HG02588 (cell line): Measurements from ENCODE around the gene NCBP2L.
"Not testable (repeated sequence)": the region's sequence is repeated elsewhere in the genome, so short reads cannot be mapped to it uniquely, and the experiment has no call there.

Experiments
- ATAC-seq: cut with Tn5 transposase; IDR thresholded peaks from one replicate; pipeline ENCODE4 v1.9.1; 2021; ENCODE audit warnings: mild to moderate bottlenecking, moderate library complexity; ENCODE audit not compliant: unreplicated experiment

Gene NCBP2L

DNA sequence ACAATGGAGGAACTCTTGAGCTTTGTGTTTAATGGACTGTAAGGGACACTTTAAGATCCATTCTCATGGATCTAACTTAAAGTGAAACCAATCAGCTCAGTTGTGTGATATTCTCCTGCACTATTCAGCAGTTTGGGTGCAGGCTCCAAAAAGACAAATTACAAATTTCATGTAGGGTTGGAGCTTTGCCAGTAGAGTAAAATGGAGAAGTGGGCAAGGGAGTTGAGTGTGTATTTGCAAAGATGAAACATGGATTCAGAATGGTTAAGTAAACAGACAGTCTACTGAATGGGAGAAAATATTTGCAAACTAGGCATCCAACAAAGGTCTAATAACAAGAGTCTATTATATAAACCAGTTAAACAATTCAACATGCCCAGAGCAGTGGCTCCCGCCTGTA is 26.9 kb downstream of the NCBP2L start:
- no peak for ATAC-seq

GRCh38 chrX:107805179-107805578 is 27.6 kb downstream of the NCBP2L start:
- ATAC-seq, result no peak

DNA sequence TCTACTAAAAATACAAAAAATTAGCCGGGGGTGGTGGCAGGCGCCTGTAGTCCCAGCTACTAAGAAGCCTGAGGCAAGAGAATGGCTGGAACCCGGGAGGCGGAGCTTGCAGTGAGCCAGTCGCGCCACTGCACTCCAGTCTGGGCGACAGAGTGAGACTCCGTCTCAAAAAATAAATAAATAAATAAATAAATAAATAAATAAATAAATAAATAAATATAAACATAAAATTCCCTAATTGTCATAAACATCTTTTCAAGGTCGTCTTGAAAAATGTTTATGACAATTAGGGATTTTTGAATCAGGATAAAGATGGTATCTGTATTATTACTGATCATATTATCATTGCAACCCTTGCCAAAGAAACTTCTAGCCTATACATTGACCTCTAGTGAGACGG is 32.5 kb downstream of the NCBP2L start:
- ATAC-seq, result not testable (repeated sequence)

GRCh38 chrX:107818900-107819521 is 41.5 kb downstream of the NCBP2L start:
- ATAC-seq, result no peak

DNA sequence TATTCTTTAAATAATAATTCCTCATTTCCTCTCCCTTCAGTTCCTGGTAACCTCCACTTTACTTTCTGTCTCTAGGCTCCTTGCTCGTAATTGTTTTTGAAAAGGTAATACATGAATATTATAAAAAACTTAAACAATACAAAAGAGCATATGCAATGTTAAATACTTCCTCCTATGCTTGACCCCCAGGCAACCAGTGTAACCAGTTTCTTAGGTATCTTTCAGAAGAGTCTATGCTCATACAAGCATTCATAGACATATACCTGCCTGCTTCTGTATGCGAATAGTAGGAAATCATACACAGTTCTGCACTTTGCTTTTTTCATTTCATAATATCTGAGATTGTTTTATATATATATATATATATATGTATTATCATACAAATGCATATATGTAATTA is 45.5 kb downstream of the NCBP2L start:
- no peak for ATAC-seq

DNA sequence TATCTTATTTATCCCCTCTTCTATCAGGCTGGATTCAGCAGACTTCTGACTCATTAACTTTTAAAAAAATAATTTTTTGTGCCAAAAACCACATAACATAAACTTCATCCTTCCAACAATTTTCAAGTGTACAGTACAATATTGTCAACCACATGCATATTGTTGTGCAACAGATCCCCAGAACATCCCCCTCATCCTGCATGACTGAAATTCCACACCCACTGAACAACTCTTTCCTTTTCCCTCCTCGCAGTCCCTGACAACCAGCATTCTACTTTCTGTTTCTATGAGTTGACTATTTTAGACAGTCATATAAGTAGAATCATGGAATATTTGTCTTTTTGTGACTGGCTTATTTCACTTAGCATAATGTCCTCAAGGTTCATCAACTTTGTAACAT is 45.9 kb downstream of the NCBP2L start:
- no peak for ATAC-seq

GRCh38 chrX:107825698-107826237 is 48.2 kb downstream of the NCBP2L start, which contains the start of gene MID2:
Gene MID2 (plus strand): TSS chrX:107825866. CDS start chrX:107826427, 561 bp downstream.
- ATAC-seq, result peak; percentile 38

DNA sequence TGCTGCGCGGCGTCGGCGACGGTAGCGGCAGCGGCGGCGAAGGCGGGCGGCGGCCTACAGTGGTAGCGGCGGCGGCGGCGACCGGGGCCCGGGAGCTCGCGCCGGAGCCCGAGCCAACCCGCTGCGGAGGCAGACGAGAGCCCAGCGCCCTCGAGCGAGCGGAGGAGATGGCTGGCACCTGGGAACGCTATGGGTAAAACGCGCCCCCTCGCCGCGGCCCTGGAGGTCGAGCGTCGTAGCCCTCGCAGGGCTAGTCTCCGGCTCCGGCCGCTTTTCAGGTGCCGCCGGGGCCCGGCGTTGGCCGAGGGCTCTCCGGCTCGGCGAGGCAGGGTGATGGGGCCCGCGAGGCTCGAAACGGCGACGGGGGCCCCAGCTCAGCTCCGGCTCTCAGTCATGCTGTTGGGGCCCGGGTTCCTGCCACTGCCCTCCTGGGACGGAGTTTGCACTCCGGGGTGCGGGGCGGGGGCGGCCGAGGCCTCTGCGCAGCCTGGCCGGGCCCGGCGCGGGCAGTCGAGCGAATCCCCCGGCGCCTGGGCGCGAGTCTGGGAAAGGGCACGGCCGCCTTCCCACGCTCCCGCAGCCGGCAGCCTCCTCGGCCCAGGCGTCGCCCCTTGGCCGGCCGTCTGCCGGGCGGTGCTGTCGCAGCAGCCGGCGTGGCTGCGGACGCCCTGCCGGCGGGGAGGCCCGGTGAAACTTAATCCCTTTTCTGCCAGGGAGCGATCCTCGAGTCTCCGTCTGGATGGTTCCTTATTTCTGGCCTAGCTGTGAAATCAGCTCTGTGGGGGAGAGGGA is 48.9 kb downstream of the NCBP2L start:
- ATAC-seq, result peak; percentile 58

DNA sequence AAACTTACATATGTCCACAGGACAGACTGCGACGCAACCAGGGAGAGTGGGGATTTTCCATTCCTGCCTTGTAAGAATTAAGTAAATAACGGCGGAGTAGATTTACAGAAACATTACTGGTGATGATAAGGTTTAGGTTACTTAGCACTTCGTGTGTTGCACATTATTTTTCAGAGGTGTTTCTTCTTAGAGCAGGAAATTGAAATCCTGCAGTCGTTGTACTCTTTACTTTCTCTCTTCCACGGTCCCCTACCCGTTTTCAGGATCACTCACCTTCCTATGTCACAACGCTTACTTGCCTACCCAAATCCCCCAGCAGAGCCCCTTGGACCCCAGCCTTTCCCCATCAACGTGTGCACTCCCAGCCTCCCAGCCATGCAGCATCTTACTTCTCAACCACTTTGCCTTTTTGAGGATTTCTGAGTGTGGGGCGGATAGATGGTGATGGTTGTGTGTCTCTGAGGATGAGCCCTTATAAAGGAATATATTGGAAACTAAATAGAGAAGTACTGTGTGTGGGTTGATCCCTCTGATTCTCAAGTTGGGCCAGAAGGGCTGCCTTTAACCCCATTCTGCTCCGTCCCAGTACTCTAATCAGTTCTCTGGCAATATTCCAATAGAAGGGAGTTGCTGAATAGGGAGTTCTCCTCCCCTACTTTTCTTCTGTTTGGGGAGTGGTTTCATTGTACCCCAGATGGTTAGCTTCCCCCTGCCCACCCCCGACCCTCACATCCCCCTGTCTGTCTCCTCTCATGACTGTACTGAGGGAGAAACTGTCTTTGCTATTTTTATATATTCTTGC is 49.7 kb downstream of the NCBP2L start:
- no peak for ATAC-seq

GRCh38 chrX:107827852-107828251 is 50.3 kb downstream of the NCBP2L start:
- ATAC-seq, result no peak

DNA sequence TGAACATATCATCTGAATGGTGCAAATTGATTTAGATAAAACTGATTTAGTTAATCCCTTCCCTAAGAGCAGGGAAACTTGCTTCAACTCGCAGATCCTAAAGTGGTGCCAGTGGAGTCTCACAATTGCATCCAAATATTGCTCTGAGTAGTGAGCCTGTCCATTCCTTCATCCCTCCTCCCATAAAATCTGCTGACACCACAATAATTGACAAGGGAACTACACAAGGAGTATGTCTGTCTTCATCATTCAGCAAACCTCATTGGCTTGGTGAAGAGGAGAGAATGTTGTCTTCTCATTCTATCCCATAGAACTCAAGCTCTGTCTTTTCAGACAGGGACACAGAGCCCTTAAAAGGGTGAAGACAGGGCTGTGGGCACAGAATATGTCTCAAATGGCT is 52.3 kb downstream of the NCBP2L start:
- no peak for ATAC-seq

DNA sequence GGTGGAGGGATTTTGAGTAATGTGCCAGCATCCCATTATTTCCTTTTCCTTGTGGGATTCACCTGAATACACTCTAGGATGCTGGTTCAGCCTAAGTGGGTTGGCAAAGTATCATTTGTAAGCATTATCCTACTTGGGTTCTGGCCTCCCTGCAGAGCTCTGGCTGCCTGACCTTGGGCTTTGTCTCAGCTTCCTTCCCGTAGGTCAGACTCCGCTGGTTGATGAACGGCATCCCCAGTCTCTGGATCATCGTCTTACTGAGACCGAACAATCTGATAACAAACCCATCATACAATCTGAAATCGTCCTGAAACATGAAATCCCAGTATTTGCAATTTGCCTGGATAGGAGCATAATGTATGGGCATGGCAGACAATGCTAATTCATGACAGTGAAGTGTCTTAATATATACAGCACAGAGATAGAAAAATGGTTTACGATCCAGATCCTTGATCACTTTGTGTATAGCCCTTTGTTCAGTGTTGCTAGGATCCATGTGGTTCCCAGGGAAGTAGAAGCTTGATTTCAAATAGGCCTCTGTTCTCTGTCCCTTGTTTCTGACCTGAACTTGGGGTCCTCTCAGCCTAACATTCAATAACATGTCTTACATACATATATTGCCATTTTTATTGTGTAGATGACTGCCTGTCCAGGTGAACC is 53.7 kb downstream of the NCBP2L start:
- no peak for ATAC-seq

- ATAC-seq, result no peak
Measured at GRCh38 chrX:107834275-107835201, 57.0 kb downstream of the NCBP2L start.

DNA sequence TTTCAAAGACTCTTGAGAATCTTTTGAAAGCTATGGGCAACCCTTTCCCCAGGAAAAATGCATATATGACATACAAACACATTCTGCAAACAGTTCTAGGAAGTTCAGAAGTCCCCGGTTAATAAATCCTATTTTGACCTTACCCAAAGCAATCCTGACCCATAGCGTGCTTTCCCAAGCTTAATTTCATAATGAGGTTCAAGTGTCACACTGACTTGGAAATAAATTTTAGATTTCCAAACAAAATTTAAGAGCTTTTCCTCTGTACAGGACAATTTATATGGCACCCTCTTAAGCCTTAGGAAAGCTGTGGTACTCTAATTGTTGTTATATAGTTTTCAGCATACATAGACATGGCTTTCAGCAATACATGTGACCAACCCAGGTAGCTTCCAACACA is 59.4 kb downstream of the NCBP2L start:
- ATAC-seq, result no peak

DNA sequence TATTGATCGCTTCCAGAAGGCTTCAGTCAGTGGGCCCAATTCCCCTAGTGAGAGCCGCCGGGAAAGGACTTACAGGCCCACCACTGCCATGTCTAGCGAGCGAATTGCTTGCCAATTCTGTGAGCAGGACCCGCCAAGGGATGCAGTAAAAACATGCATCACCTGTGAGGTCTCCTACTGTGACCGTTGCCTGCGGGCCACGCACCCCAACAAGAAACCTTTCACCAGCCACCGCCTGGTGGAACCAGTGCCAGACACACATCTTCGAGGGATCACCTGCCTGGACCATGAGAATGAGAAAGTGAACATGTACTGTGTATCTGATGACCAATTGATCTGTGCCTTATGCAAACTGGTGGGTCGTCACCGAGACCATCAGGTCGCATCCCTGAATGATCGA is 63.4 kb downstream of the NCBP2L start:
- ATAC-seq, result no peak

- ATAC-seq, result no peak
Measured at GRCh38 chrX:107842715-107843400, 65.3 kb downstream of the NCBP2L start.
